Mucosa of descending colon (tissue), 3 donors: ENCODE measurements around the gene SET. TPM values are rescaled to one million over a fixed set of nuclear protein-coding genes. Genes with fewer than 3 reads are reported as not detected.
A peak's percentile ranks its signal among the peaks of the same experiment; 100 is the strongest.

Experiments
- ATAC-seq: fragments of 200-7000 bp; cut with Tn5 transposase; one replicate; pipeline ENCODE4 v1.9.1; 2020; ENCODE audit warnings: mild to moderate bottlenecking, moderate library complexity
- DNase-seq, 3 donors: peaks; one replicate each; pipeline ENCODE4 v3.0.0-alpha.2; 2020
- H3K36me3 ChIP-seq: fragments of 200-600 bp; one replicate; pipeline ENCODE4 v1.8.0; 2021; ENCODE audit warnings: low read depth, mild to moderate bottlenecking
- H3K4me1 ChIP-seq: fragments of 200-600 bp; one replicate; pipeline ENCODE4 v1.8.0; 2021; ENCODE audit warnings: low read depth, mild to moderate bottlenecking
- H3K4me3 ChIP-seq: fragments of 200-600 bp; one replicate; pipeline ENCODE4 v1.8.0; 2021; ENCODE audit warnings: mild to moderate bottlenecking
- H3K9me3 ChIP-seq: fragments of 200-600 bp; one replicate; pipeline ENCODE4 v1.8.0; 2021; ENCODE audit warnings: mild to moderate bottlenecking
- CTCF ChIP-seq: fragments of 200-600 bp; IDR thresholded peaks from one replicate; pipeline ENCODE4 v1.8.0; 2022; ENCODE audit warnings: antibody characterized with exemption, mild to moderate bottlenecking
- intact Hi-C, 2 donors: fragments of 100-400 bp; cut with DNase I in 1 of 2; cut with micrococcal nuclease in 1 of 2; formaldehyde crosslinking; loops; one replicate each; pipeline versions ENCODE4 v1.11.0 to v1.11.1; 2022; cut with DNase I, micrococcal nuclease
- total RNA-seq, 3 donors: library from RNA; stranded (reverse); fragmentation: NEBNext Ultra II Directional in 2 of 3; extraction: Animal tissue kit (Norgen Biotek cat#: 25700) in 2 of 3; gene quantifications; one replicate each; pipeline versions ENCODE4 v1.2.1 to v1.2.4, GENCODE V29; 2021 to 2023
- donor health status: DM: no; HTN: no; CAD: no; lungs with moderate emphysema.
- donor health status: DM: no; HTN: no; CAD: no.
- donor health status: DM: no; HTN: yes; CAD: no.

SET gene
- total RNA-seq, 3 donors from 2014 or later = 174 to 272 (median 212) TPM

- ATAC-seq (no peak), DNase-seq (peak in 1 of 3 donors; percentile 26)
- no peaks in the 10 kb centered on the region for H3K36me3 ChIP-seq
- no peak for TF ChIP-seq CTCF
- no peaks in the 10 kb centered on the region for H3K9me3 ChIP-seq
- H3K4me3 ChIP-seq = no peak overlapping the region
- intact Hi-C loops = no loop called here
- peaks cover 7% of the 10 kb centered on the region for H3K4me1 ChIP-seq
Observed at GRCh38 chr9:128718047-128718446, 29.0 kb downstream of the SET start.

- Histone ChIP-seq H3K9me3 (no peaks in the 10 kb centered on the region), H3K36me3 (no peaks in the 10 kb centered on the region), H3K4me1 (peaks cover 7% of the 10 kb centered on the region), H3K4me3 (no peak overlapping the region)
- TF ChIP-seq CTCF = no peak
- ATAC-seq (no peak), DNase-seq (peak in 1 of 3 donors; percentile 29)
- intact Hi-C loops = no loop called here
Observed at GRCh38 chr9:128718475-128718874, 29.5 kb downstream of the SET start.

GRCh38 chr9:128719919-128720605, 31.0 kb downstream of the SET start:
- intact Hi-C loops = no loop called here
- TF ChIP-seq CTCF = no peak
- Histone ChIP-seq H3K9me3 (no peaks in the 10 kb centered on the region), H3K36me3 (peaks cover 4% of the 10 kb centered on the region), H3K4me3 (no peak overlapping the region), H3K4me1 (peaks cover 12% of the 10 kb centered on the region)
- DNase-seq = peak in 1 of 3 donors; percentile 32
- ATAC-seq = no peak

GRCh38 chr9:128720841-128721486, 31.9 kb downstream of the SET start:
- no peak for TF ChIP-seq CTCF
- DNase-seq (no peak), ATAC-seq (no peak)

GRCh38 chr9:128721487-128722010, 32.5 kb downstream of the SET start:
- no peak for DNase-seq
- Histone ChIP-seq H3K4me3 (no peak overlapping the region), H3K9me3 (no peaks in the 10 kb centered on the region), H3K36me3 (peaks cover 4% of the 10 kb centered on the region), H3K4me1 (peaks cover 14% of the 10 kb centered on the region)
- intact Hi-C loops = no loop called here
- TF ChIP-seq CTCF = no peak
- no peak for ATAC-seq

More at GRCh38 chr9:128720841-128721486, 31.9 kb downstream of the SET start:
- Histone ChIP-seq H3K36me3 (peaks cover 4% of the 10 kb centered on the region), H3K4me3 (no peak overlapping the region), H3K9me3 (no peaks in the 10 kb centered on the region), H3K4me1 (peaks cover 14% of the 10 kb centered on the region)
- intact Hi-C loops = no loop called here
